H9 (cell line): ENCODE results near the gene ME3. TPM values are rescaled to one million over a fixed set of nuclear protein-coding genes. Genes with fewer than 3 reads are reported as not detected.

Experiments
- DNase-seq: peaks from one replicate; pipeline ENCODE4 v3.0.0-alpha.2; 2017
- H2AFZ ChIP-seq: one replicate; pipeline ENCODE4 v1.6.1; 2013; ENCODE audit warnings: mild to moderate bottlenecking, low read length, control low read depth, moderate library complexity
- H2AK5ac ChIP-seq: 2 replicates; pipeline ENCODE4 v1.6.1; 2013; ENCODE audit warnings: low read length, control low read depth, mixed read lengths; ENCODE audit not compliant: insufficient read length
- H2BK120ac ChIP-seq: one replicate; pipeline ENCODE4 v1.6.1; 2013; ENCODE audit warnings: low read depth, mild to moderate bottlenecking, low read length, control low read depth, inconsistent platforms; ENCODE audit not compliant: poor library complexity, severe bottlenecking
- H2BK12ac ChIP-seq: 2 replicates; pipeline ENCODE4 v1.6.1; 2013; ENCODE audit warnings: low read length, control low read depth, mixed read lengths, low read depth; ENCODE audit not compliant: insufficient read length
- H2BK15ac ChIP-seq: 2 replicates; pipeline ENCODE4 v1.6.1; 2013; ENCODE audit warnings: low read depth, low read length, control low read depth
- H2BK20ac ChIP-seq: one replicate; pipeline ENCODE4 v1.6.1; 2013; ENCODE audit warnings: low read depth, mild to moderate bottlenecking, low read length, control low read depth, inconsistent platforms; ENCODE audit not compliant: poor library complexity, severe bottlenecking
- H2BK5ac ChIP-seq: 2 replicates; pipeline ENCODE4 v1.6.1; 2013; ENCODE audit warnings: low read length, control low read depth, mixed read lengths; ENCODE audit not compliant: insufficient read length
- H3K14ac ChIP-seq: 2 replicates; pipeline ENCODE4 v1.6.1; 2013; ENCODE audit warnings: low read length, control low read depth; ENCODE audit not compliant: insufficient read depth
- H3K18ac ChIP-seq: 2 replicates; pipeline ENCODE4 v1.6.1; 2013; ENCODE audit warnings: low read depth, mild to moderate bottlenecking, mixed read lengths, low read length, control low read depth; ENCODE audit not compliant: insufficient read length
- H3K23ac ChIP-seq: 2 replicates; pipeline ENCODE4 v1.6.1; 2013; ENCODE audit warnings: low read length, control low read depth, mixed read lengths, low read depth; ENCODE audit not compliant: insufficient read length
- H3K23me2 ChIP-seq: 2 replicates; pipeline ENCODE4 v1.6.1; 2013; ENCODE audit warnings: low read depth, mild to moderate bottlenecking, mixed read lengths, low read length, control low read depth; ENCODE audit not compliant: insufficient read length, poor library complexity, severe bottlenecking
- H3K27ac ChIP-seq: 2 replicates; pipeline ENCODE4 v1.5.1; 2013; ENCODE audit warnings: low read length, control low read depth, mixed read lengths, low read depth; ENCODE audit not compliant: insufficient read length
- H3K27me3 ChIP-seq: 2 replicates; pipeline ENCODE4 v1.6.1; 2013; ENCODE audit warnings: low read length, control low read depth, inconsistent platforms; ENCODE audit not compliant: insufficient read depth
- H3K4ac ChIP-seq: 2 replicates; pipeline ENCODE4 v1.6.1; 2013; ENCODE audit warnings: low read depth, mild to moderate bottlenecking, control low read depth, inconsistent platforms, low read length, moderate library complexity
- H3K4me1 ChIP-seq: 2 replicates; pipeline ENCODE4 v1.6.1; 2013; ENCODE audit warnings: low read length, control low read depth, inconsistent platforms; ENCODE audit not compliant: insufficient read depth
- H3K4me2 ChIP-seq: 2 replicates; pipeline ENCODE4 v1.6.1; 2013; ENCODE audit warnings: low read length, control low read depth, mixed read lengths; ENCODE audit not compliant: insufficient read length, insufficient read depth
- H3K56ac ChIP-seq: 2 replicates; pipeline ENCODE4 v1.6.1; 2013; ENCODE audit warnings: low read depth, mild to moderate bottlenecking, mixed read lengths, low read length, control low read depth; ENCODE audit not compliant: insufficient read length
- H3K79me1 ChIP-seq: 2 replicates; pipeline ENCODE4 v1.6.1; 2013; ENCODE audit warnings: low read depth, mild to moderate bottlenecking, moderate library complexity, low read length, control low read depth, inconsistent platforms; ENCODE audit not compliant: insufficient read depth, poor library complexity, severe bottlenecking
- H3K79me2 ChIP-seq: 2 replicates; pipeline ENCODE4 v1.6.1; 2013; ENCODE audit warnings: low read length, control low read depth, inconsistent platforms; ENCODE audit not compliant: insufficient read depth
- H3K9ac ChIP-seq: 2 replicates; pipeline ENCODE4 v1.6.1; 2013; ENCODE audit warnings: low read length, control low read depth, mixed read lengths; ENCODE audit not compliant: insufficient read length; ENCODE audit errors: extremely low read depth
- H3K9me3 ChIP-seq: one replicate; pipeline ENCODE4 v1.6.1; 2013; ENCODE audit warnings: low read depth, low read length, inconsistent platforms; ENCODE audit not compliant: control insufficient read depth
- H3T11ph ChIP-seq: one replicate; pipeline ENCODE4 v1.6.1; 2013; ENCODE audit warnings: mild to moderate bottlenecking, low read length, control low read depth, inconsistent platforms
- H4K20me1 ChIP-seq: one replicate; pipeline ENCODE4 v1.6.1; 2013; ENCODE audit not compliant: control insufficient read depth, insufficient read length, insufficient read depth
- H4K5ac ChIP-seq: 2 replicates; pipeline ENCODE4 v1.6.1; 2013; ENCODE audit warnings: low read depth, mild to moderate bottlenecking, mixed read lengths, low read length, control low read depth; ENCODE audit not compliant: insufficient read length
- H4K8ac ChIP-seq: replicated peaks from 2 replicates; pipeline ENCODE4 v1.6.1; 2013; ENCODE audit warnings: low read length, control low read depth, mixed read lengths, low read depth; ENCODE audit not compliant: insufficient read length
- H4K91ac ChIP-seq: 2 replicates; pipeline ENCODE4 v1.6.1; 2013; ENCODE audit warnings: low read depth, mild to moderate bottlenecking, moderate library complexity, mixed read lengths, low read length, control low read depth; ENCODE audit not compliant: insufficient read length
- H3K27ac Mint-ChIP-seq, 3 experiments: 2 replicates in 2 of 3; 3 replicates in 1 of 3; pipeline ENCODE4 v1.8.0; 2020 to 2021; ENCODE audit warnings: mixed read lengths in 3 of 3, mild to moderate bottlenecking in 1 of 3, moderate library complexity in 1 of 3
- H3K27me3 Mint-ChIP-seq: 2 replicates; pipeline ENCODE4 v1.8.0; 2021; ENCODE audit warnings: low read depth, mild to moderate bottlenecking, moderate library complexity, mixed read lengths
- H3K36me3 Mint-ChIP-seq, 3 experiments: 2 replicates in 2 of 3; 3 replicates in 1 of 3; pipeline ENCODE4 v1.8.0; 2020 to 2021; ENCODE audit warnings: low read depth in 3 of 3, mixed read lengths in 3 of 3; ENCODE audit not compliant: insufficient read depth in 1 of 3
- H3K4me1 Mint-ChIP-seq, 2 experiments: 2 replicates each; pipeline ENCODE4 v1.8.0; 2020; ENCODE audit warnings: mixed read lengths in 2 of 2
- H3K4me3 Mint-ChIP-seq, 2 experiments: 2 replicates in 1 of 2; 3 replicates in 1 of 2; pipeline ENCODE4 v1.8.0; 2020 to 2021; ENCODE audit warnings: mild to moderate bottlenecking in 2 of 2, mixed read lengths in 2 of 2, moderate library complexity in 1 of 2
- H3K9me3 Mint-ChIP-seq, 2 experiments: 2 replicates in 1 of 2; 3 replicates in 1 of 2; pipeline ENCODE4 v1.8.0; 2020; ENCODE audit warnings: mild to moderate bottlenecking in 2 of 2, mixed read lengths in 2 of 2, moderate library complexity in 1 of 2
- WGBS: extraction: QIAGEN DNeasy Blood & Tissue Kit; methylation state at CpG from one replicate; pipeline ENCODE4 v1.1.7; 2013; ENCODE audit warnings: missing lambda C conversion rate, low lambda C conversion rate, mixed read lengths; ENCODE audit not compliant: insufficient read length; ENCODE audit errors: extremely low coverage; 5-methylcytosine and 5-hydroxymethylcytosine counted together
- total RNA-seq: library from RNA; stranded (reverse); gene quantifications from 2 replicates; pipeline ENCODE4 v1.2.1, GENCODE V29; 2021
- TF ChIP-seq, protein P1 (sequence below): fragments of 200-600 bp; sonication (generic); conservative IDR thresholded peaks from 3 replicates; pipeline ENCODE4 v1.8.0; 2021; ENCODE audit warnings: antibody characterized with exemption, mild to moderate bottlenecking

Gene ME3
- total RNA-seq, 1 experiment from 2014 or later, result 2.8 TPM

- no peak overlapping the region for H2BK15ac ChIP-seq
- H3K4ac ChIP-seq, result no peak overlapping the region
- Mint-ChIP-seq H3K27ac (no peak overlapping the region), H3K4me1 (peaks cover 8 to 9% of the 10 kb centered on the region in 2 experiments), H3K4me3 (no peak overlapping the region), H3K9me3 (peaks cover 0 to 2% of the 10 kb centered on the region in 2 experiments; a peak in 2 of 5 replicates), H3K36me3 (no peaks in the 10 kb centered on the region), H3K27me3 (no peaks in the 10 kb centered on the region)
- no peak overlapping the region for H3K14ac ChIP-seq
- no peak overlapping the region for H3T11ph ChIP-seq
- no peak overlapping the region for H3K9ac ChIP-seq
- no peaks in the 10 kb centered on the region for H3K27me3 ChIP-seq
- no peak overlapping the region for H2AK5ac ChIP-seq
- WGBS, result no CpG with 5 or more reads among the region's 2 CpGs
- H3K4me2 ChIP-seq, result no peak overlapping the region
- DNase-seq, result no peak
- H3K79me2 ChIP-seq, result no peaks in the 10 kb centered on the region
- no peak overlapping the region for H2BK120ac ChIP-seq
- no peaks in the 10 kb centered on the region; the same call in 1 of the 2 replicates for H3K4me1 ChIP-seq
- no peak overlapping the region for H2BK12ac ChIP-seq
- H2BK20ac ChIP-seq, result no peak overlapping the region
- no peak overlapping the region for H4K91ac ChIP-seq
- no peak overlapping the region for H3K18ac ChIP-seq
- TF ChIP-seq, protein P1, sequence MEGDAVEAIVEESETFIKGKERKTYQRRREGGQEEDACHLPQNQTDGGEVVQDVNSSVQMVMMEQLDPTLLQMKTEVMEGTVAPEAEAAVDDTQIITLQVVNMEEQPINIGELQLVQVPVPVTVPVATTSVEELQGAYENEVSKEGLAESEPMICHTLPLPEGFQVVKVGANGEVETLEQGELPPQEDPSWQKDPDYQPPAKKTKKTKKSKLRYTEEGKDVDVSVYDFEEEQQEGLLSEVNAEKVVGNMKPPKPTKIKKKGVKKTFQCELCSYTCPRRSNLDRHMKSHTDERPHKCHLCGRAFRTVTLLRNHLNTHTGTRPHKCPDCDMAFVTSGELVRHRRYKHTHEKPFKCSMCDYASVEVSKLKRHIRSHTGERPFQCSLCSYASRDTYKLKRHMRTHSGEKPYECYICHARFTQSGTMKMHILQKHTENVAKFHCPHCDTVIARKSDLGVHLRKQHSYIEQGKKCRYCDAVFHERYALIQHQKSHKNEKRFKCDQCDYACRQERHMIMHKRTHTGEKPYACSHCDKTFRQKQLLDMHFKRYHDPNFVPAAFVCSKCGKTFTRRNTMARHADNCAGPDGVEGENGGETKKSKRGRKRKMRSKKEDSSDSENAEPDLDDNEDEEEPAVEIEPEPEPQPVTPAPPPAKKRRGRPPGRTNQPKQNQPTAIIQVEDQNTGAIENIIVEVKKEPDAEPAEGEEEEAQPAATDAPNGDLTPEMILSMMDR, result no peak
- no peak overlapping the region for H3K23ac ChIP-seq
- no peak overlapping the region for H2BK5ac ChIP-seq
- no peaks in the 10 kb centered on the region for H3K23me2 ChIP-seq
- H4K5ac ChIP-seq, result no peak overlapping the region
- H3K27ac ChIP-seq, result no peak overlapping the region
- H2AFZ ChIP-seq, result no peak overlapping the region
- H3K56ac ChIP-seq, result no peak overlapping the region
- H4K8ac ChIP-seq, result no peak overlapping the region
- no peaks in the 10 kb centered on the region for H4K20me1 ChIP-seq
- H3K79me1 ChIP-seq, result no peaks in the 10 kb centered on the region
- H3K9me3 ChIP-seq, result no peaks in the 10 kb centered on the region
Measured at GRCh38 chr11:86550757-86551156, 121.7 kb downstream of the ME3 start.
